ENCODE data around the gene DHX57.

The DHX57 gene

GRCh38 chr2:38900726-38901125 is 25.0 kb upstream of the DHX57 start:
- TF ChIP-seq FOXM1 (IDR thresholded peaks at IDR 0.05; ENCODE audit: borderline replicate concordance, low read depth) (no peak), MAX (IDR thresholded peaks at IDR 0.05) (no peak), YY1 (IDR thresholded peaks at IDR 0.05; ENCODE audit: low read depth) (no peak), TEAD4 (IDR thresholded peaks at IDR 0.05) (no peak), ZBTB7A (IDR thresholded peaks at IDR 0.05; ENCODE audit: low read depth) (no peak), REST (IDR thresholded peaks at IDR 0.05; ENCODE audit: low read depth) (no peak), TCF12 (IDR thresholded peaks at IDR 0.05; ENCODE audit: low read depth) (no peak), TAF1 (IDR thresholded peaks at IDR 0.05; ENCODE audit: low read depth) (no peak), CEBPB (IDR thresholded peaks at IDR 0.05) (no peak), RAD21 (IDR thresholded peaks at IDR 0.05; ENCODE audit: low read depth) (no peak), EGR1 (IDR thresholded peaks at IDR 0.05) (no peak), USF1 (IDR thresholded peaks at IDR 0.05) (no peak), NFIC (IDR thresholded peaks at IDR 0.05) (no peak)

GRCh38 chr2:38898256-38898655 is 22.5 kb upstream of the DHX57 start:
- TF ChIP-seq YY1 (IDR thresholded peaks at IDR 0.05; ENCODE audit: low read depth): no peak
- TF ChIP-seq REST (IDR thresholded peaks at IDR 0.05; ENCODE audit: low read depth): no peak
- no peak for TF ChIP-seq TAF1 (IDR thresholded peaks at IDR 0.05; ENCODE audit: low read depth)
- TF ChIP-seq CREB1 (IDR thresholded peaks at IDR 0.05; ENCODE audit: low read depth): no peak
- no peak for TF ChIP-seq RAD21 (IDR thresholded peaks at IDR 0.05; ENCODE audit: low read depth)
- TF ChIP-seq USF1 (IDR thresholded peaks at IDR 0.05): no peak

GRCh38 chr2:38892819-38893218 is 17.1 kb upstream of the DHX57 start:
- no peak for TF ChIP-seq RAD21 (IDR thresholded peaks at IDR 0.05; ENCODE audit: low read depth)
- no peak for TF ChIP-seq EP300 (IDR thresholded peaks at IDR 0.05; ENCODE audit: borderline replicate concordance)
- TF ChIP-seq TAF1 (IDR thresholded peaks at IDR 0.05; ENCODE audit: low read depth): no peak
- TF ChIP-seq TCF12 (IDR thresholded peaks at IDR 0.05; ENCODE audit: low read depth): no peak
- TF ChIP-seq TEAD4 (IDR thresholded peaks at IDR 0.05): no peak
- TF ChIP-seq NFIC (IDR thresholded peaks at IDR 0.05): no peak
- no peak for TF ChIP-seq CREB1 (IDR thresholded peaks at IDR 0.05; ENCODE audit: low read depth)
- no peak for TF ChIP-seq REST (IDR thresholded peaks at IDR 0.05; ENCODE audit: low read depth)

GRCh38 chr2:38889575-38889974 is 13.8 kb upstream of the DHX57 start, which contains the start of gene ARHGEF33:
Gene ARHGEF33 (plus strand): TSS chr2:38889875. CDS start chr2:38919448, 29,573 bp downstream.
- TF ChIP-seq RAD21 (IDR thresholded peaks at IDR 0.05; ENCODE audit: low read depth): no peak
- no peak for TF ChIP-seq TAF1 (IDR thresholded peaks at IDR 0.05; ENCODE audit: low read depth)
- TF ChIP-seq ZBTB7A (IDR thresholded peaks at IDR 0.05; ENCODE audit: low read depth): no peak
- TF ChIP-seq CEBPB (IDR thresholded peaks at IDR 0.05): no peak
- no peak for TF ChIP-seq MAX (IDR thresholded peaks at IDR 0.05)
- no peak for TF ChIP-seq CREB1 (IDR thresholded peaks at IDR 0.05; ENCODE audit: low read depth)
- TF ChIP-seq USF1 (IDR thresholded peaks at IDR 0.05): no peak
- no peak for TF ChIP-seq FOXM1 (IDR thresholded peaks at IDR 0.05; ENCODE audit: borderline replicate concordance, low read depth)
- no peak for TF ChIP-seq EGR1 (IDR thresholded peaks at IDR 0.05)
- no peak for TF ChIP-seq REST (IDR thresholded peaks at IDR 0.05; ENCODE audit: low read depth)
